KMS-11 (cell line): ENCODE results near the gene TSEN54.

Experiments
- H2AFZ ChIP-seq: fragments of 200-600 bp; sonication (generic); 2 replicates; pipeline ENCODE4 v1.6.1; 2016; ENCODE audit warnings: antibody characterized with exemption, mixed run types, low read depth
- H3K27ac ChIP-seq: fragments of 200-600 bp; sonication (generic); 2 replicates; pipeline ENCODE4 v1.6.1; 2016; ENCODE audit warnings: mild to moderate bottlenecking, mixed run types
- H3K27me3 ChIP-seq: fragments of 200-600 bp; sonication (generic); 2 replicates; pipeline ENCODE4 v1.6.1; 2017; ENCODE audit warnings: mild to moderate bottlenecking, low read depth, mixed run types, moderate library complexity; ENCODE audit not compliant: insufficient read depth
- H3K36me3 ChIP-seq: fragments of 200-600 bp; sonication (generic); 2 replicates; pipeline ENCODE4 v1.6.1; 2017; ENCODE audit warnings: mild to moderate bottlenecking, mixed run types; ENCODE audit not compliant: insufficient read depth
- H3K4me1 ChIP-seq: fragments of 200-600 bp; sonication (generic); 2 replicates; pipeline ENCODE4 v1.6.1; 2016; ENCODE audit warnings: mild to moderate bottlenecking, low read depth, mixed run types; ENCODE audit not compliant: poor library complexity, severe bottlenecking
- H3K4me2 ChIP-seq: fragments of 200-600 bp; sonication (generic); 2 replicates; pipeline ENCODE4 v1.7.0; 2016; ENCODE audit warnings: mild to moderate bottlenecking, mixed run types
- H3K4me3 ChIP-seq: fragments of 200-600 bp; sonication (generic); IDR thresholded peaks from 2 replicates; pipeline ENCODE4 v1.6.1; 2017; ENCODE audit warnings: low read depth, low read length, mixed read lengths; ENCODE audit not compliant: insufficient read depth
- H3K79me2 ChIP-seq: fragments of 200-600 bp; sonication (generic); 2 replicates; pipeline ENCODE4 v1.6.1; 2016; ENCODE audit warnings: low read depth, mixed run types; ENCODE audit not compliant: insufficient read depth
- H3K9ac ChIP-seq: fragments of 200-600 bp; sonication (generic); 2 replicates; pipeline ENCODE4 v1.6.1; 2016; ENCODE audit warnings: mild to moderate bottlenecking, mixed run types
- H4K20me1 ChIP-seq: fragments of 200-600 bp; sonication (generic); 2 replicates; pipeline ENCODE4 v1.6.1; 2016; ENCODE audit warnings: mild to moderate bottlenecking, mixed run types; ENCODE audit not compliant: insufficient read depth
- CTCF ChIP-seq: fragments of 200-600 bp; sonication (generic); conservative IDR thresholded peaks from 2 replicates; pipeline ENCODE4 v1.6.1; 2017; ENCODE audit warnings: low read depth, mild to moderate bottlenecking, antibody characterized with exemption, low read length, moderate library complexity, mixed read lengths

Gene TSEN54

GRCh38 chr17:75492555-75493168, 23.7 kb upstream of the TSEN54 start:
- Histone ChIP-seq H3K4me1 (no peaks in the 10 kb centered on the region), H3K79me2 (no peaks in the 10 kb centered on the region), H4K20me1 (no peaks in the 10 kb centered on the region), H3K36me3 (no peaks in the 10 kb centered on the region), H3K27ac (no peak overlapping the region), H3K4me3 (no peak overlapping the region), H2AFZ (no peak overlapping the region), H3K27me3 (no peaks in the 10 kb centered on the region), H3K9ac (no peak overlapping the region), H3K4me2 (no peak overlapping the region)
- TF ChIP-seq CTCF: no peak

- no peak overlapping the region for H3K4me3 ChIP-seq
- H2AFZ ChIP-seq: no peak overlapping the region
- TF ChIP-seq CTCF: no peak
- no peaks in the 10 kb centered on the region for H3K79me2 ChIP-seq
- H3K36me3 ChIP-seq: no peaks in the 10 kb centered on the region
- H3K27ac ChIP-seq: no peak overlapping the region
- H3K9ac ChIP-seq: no peak overlapping the region
- H3K27me3 ChIP-seq: no peaks in the 10 kb centered on the region
- H4K20me1 ChIP-seq: no peaks in the 10 kb centered on the region
- no peak overlapping the region for H3K4me2 ChIP-seq
- no peaks in the 10 kb centered on the region for H3K4me1 ChIP-seq
Measured at GRCh38 chr17:75493476-75494129, 22.7 kb upstream of the TSEN54 start.

- Histone ChIP-seq H3K9ac (no peak overlapping the region), H3K4me2 (no peak overlapping the region), H3K27me3 (no peaks in the 10 kb centered on the region), H3K4me1 (no peaks in the 10 kb centered on the region), H3K79me2 (no peaks in the 10 kb centered on the region), H3K4me3 (no peak overlapping the region), H3K36me3 (no peaks in the 10 kb centered on the region), H3K27ac (no peak overlapping the region), H2AFZ (no peak overlapping the region), H4K20me1 (no peaks in the 10 kb centered on the region)
- no peak for TF ChIP-seq CTCF
Measured at GRCh38 chr17:75494326-75494877, 21.9 kb upstream of the TSEN54 start.

GRCh38 chr17:75496005-75496404, 20.3 kb upstream of the TSEN54 start:
- no peaks in the 10 kb centered on the region for H3K27me3 ChIP-seq
- no peak overlapping the region for H3K27ac ChIP-seq
- H3K4me2 ChIP-seq: no peak overlapping the region
- H3K9ac ChIP-seq: no peak overlapping the region
- no peaks in the 10 kb centered on the region for H3K79me2 ChIP-seq
- no peak overlapping the region for H3K4me3 ChIP-seq
- H3K36me3 ChIP-seq: no peaks in the 10 kb centered on the region
- H3K4me1 ChIP-seq: no peaks in the 10 kb centered on the region
- no peak overlapping the region for H2AFZ ChIP-seq
- TF ChIP-seq CTCF: no peak
- no peaks in the 10 kb centered on the region for H4K20me1 ChIP-seq
